Activated CD4-positive, alpha-beta T cell treated with anti-CD3 and anti-CD28 coated beads for 48 hours (primary cell): ENCODE measurements around the gene PARD3.

Experiments used
- DNase-seq: peaks from one replicate; pipeline ENCODE4 v3.0.0-alpha.2; 2020

Gene PARD3

GRCh38 chr10:34555653-34556052 is 259.4 kb downstream of the PARD3 start:
- DNase-seq: no peak

GRCh38 chr10:34553747-34554146 is 261.3 kb downstream of the PARD3 start:
- DNase-seq: no peak

- no peak for DNase-seq
These were observed 263.8 kb downstream of the PARD3 start for GRCh38 chr10:34551295-34551694.

DNA sequence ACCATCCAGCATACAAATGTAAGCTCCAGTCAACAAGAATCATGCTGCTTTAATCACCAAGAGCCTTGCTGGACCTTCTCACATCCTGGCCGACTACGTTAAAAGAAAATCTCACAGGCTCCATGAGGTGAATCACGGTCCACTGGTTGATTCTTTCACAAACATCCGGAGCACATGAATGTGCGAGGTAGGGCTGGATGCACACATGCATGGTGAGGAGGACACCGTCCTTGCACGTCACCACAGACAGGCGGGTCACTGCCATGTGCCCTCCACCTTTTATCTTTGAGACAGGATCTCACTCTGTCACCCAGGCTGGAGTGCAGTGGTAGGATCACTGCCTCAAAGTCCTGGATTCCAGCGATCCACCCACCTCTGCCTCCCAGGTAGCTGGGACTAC is 265.1 kb downstream of the PARD3 start:
- no peak for DNase-seq

DNA sequence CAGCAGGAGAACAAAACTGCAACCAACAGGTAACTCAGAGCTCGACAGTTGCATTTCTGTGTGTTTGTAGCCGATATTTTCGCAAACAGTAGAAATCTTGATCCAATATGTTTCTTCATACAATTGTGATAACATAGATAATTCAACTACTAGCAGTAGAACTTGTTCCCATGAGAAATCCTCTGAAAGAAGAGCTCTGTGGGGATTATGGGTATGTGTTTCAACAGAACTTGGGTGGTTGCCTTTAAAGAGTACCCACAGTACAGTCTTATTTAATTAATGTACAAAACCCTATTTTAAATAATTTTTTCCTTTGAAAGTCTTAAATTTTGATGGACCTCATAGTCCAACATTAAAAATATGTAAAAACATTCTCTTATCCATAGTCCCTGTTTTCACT is 266.1 kb downstream of the PARD3 start:
- DNase-seq: no peak

- no peak for DNase-seq
These were observed 266.6 kb downstream of the PARD3 start for GRCh38 chr10:34548466-34548865.

GRCh38 chr10:34547695-34548094 is 267.4 kb downstream of the PARD3 start:
- DNase-seq: no peak

- DNase-seq: no peak
These were observed 267.8 kb downstream of the PARD3 start for GRCh38 chr10:34547291-34547690.

DNA sequence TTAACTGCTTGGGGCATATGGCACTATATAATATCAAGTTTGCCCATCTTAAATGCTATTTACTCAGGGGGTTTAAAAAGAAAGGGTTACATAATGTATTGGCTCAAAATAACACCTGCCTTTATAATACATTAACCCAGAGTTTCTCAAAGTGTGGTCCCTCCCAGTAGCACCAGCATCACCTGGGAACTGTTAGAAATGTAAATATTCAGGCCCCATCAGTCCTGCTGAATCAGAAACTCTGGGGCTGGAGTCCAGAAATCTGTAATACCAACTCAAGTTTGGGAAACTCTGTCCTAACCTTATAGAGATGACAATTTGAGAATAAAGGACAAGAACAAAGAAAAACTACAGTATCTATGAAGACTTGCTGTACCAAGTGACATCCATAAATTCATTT is 270.7 kb downstream of the PARD3 start:
- no peak for DNase-seq

DNA sequence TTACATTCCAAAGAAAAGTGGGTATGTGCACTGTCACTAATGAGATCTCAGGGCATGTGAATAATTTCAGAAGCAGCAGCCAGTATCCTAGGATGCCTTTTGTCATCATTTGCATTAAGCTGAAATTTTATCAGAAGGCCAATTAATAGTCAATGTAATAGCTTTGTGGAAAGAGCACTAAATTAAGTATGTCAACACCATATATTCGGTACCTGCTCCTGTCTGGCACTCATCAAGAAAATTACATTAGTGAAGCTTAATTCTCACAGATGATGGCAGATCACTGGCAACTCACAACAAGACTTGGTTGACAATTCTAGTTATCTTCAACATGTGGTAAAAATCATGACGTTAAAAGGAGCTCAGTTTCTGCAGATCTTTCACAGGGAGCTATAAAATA is 271.4 kb downstream of the PARD3 start:
- no peak for DNase-seq

GRCh38 chr10:34540492-34540891 is 274.6 kb downstream of the PARD3 start:
- no peak for DNase-seq

DNA sequence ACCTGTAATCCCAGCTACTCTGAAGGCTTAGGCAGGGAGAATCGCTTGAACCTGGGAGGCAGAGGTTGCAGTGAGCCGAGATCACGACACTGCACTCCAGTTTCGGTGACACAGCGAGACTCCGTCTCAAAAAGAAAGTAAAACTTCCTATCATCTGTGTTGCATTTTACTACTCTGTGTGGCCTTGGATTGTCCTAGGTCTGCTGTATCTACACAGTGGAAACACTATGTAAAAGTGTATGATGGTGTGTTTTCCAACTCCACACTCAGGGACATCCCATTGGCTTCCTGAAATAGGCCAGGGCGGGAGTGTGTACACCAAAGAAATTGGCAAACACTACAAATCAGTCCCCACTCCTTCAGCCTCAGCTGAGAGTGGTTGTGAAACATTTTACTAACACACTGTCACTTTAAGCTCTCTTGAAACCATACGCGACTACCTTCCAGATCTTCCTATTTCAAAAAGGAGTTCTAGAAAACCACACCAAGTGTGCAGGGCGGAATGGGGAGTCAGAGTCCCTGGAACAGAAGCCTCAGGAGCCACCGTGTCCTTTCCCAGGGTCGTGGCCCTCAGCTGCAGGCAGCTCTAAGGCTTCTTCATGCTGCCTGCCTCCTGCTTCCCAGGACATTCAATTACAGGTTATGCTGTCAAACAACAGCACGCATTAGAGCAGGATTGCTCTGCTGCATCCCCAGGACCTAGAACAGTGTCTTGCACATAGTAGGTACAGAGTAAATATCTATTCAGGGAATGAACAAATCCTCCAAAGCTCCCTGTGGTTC is 275.4 kb downstream of the PARD3 start:
- no peak for DNase-seq

- DNase-seq: no peak
These were observed 276.7 kb downstream of the PARD3 start for GRCh38 chr10:34538281-34538829.

- DNase-seq: no peak
These were observed 277.4 kb downstream of the PARD3 start for GRCh38 chr10:34537629-34538231.

- DNase-seq: no peak
These were observed 279.2 kb downstream of the PARD3 start for GRCh38 chr10:34535872-34536271.

DNA sequence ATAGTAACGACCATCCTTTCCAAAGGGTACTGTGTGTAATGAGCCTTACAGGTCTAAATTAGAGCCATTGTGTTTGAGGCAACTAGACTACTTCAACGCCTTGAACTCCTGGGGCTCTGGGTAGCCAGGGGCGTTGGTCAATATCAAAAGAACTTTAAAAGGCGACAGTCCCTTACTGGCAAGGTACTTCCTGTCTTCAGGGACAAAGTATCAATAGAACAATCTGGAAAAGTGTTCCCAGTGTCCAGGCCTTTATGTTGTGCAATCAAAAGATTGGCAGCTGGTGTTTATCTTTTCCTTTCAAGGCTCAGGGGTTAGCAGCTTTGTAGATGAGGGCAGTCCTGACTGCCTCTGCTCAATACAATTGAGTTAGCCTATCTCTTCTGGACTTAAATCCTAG is 284.3 kb downstream of the PARD3 start:
- no peak for DNase-seq

GRCh38 chr10:34528320-34528719 is 286.8 kb downstream of the PARD3 start:
- no peak for DNase-seq

GRCh38 chr10:34526758-34527730 is 288.1 kb downstream of the PARD3 start:
- no peak for DNase-seq

DNA sequence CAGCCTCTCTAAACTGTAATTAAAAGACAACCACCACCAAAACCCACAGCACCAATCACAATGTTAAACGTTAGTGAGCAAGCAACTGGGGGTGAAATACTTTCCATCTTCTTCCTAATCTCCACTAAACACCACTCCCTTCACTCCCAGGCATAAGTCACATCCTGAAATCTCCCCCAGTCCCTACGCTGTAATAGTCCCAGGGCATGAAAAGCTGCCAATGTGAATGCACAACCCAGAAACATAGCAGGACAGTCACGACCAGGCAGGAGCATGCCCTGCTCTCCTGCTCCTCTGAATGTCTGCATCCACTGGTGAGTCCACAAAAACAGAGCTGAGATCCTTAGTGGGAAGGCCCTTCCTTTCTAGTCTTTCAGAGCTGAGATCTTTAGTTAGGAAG is 288.9 kb downstream of the PARD3 start:
- DNase-seq: no peak

- no peak for DNase-seq
These were observed 290.6 kb downstream of the PARD3 start for GRCh38 chr10:34524369-34525091.

DNA sequence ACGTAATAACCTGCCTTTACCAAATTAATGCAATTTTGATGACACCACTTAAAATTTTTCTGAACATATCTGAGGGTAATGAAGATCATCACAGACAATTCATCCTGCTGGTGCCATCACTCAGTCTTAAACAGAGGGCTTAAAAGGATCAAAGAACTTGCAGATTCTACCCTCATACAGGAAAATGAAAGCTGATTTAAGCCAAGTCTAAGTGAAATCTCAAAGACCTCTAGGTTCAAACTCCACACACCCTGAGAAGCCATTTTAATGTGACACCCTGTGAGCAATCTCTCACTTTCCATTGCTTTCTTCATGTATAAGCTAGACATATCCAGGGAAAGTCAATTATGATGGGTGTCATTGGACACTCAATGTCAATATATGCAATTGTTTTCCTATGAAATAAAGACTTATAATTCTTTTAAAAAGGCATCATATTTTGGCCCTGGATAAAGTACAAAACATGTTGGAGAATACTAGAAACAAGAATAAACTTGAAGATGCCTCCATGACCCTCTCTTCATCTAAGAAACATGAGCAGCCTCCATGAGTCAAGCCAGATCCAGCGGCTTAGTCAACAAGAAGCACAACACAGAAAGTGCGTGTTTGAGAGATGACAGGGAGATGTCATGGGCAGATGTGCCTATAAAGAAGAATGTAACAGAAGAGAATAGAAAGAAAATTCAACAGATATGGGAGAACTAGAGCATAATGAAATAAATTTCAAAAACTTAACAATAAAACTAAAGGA is 291.9 kb downstream of the PARD3 start:
- DNase-seq: no peak

- no peak for DNase-seq
These were observed 292.6 kb downstream of the PARD3 start for GRCh38 chr10:34522546-34522945.
